DMS153 treated with DMSO at 0.1 percent for 48 hours (cell line): Measurements from ENCODE around the gene SHISA5.
"Not testable (repeated sequence)": the region's sequence is repeated elsewhere in the genome, so short reads cannot be mapped to it uniquely, and the experiment has no call there.

Experiments used
- DNase-seq: peaks from one replicate; lab custom pipeline; 2025; ENCODE audit not compliant: unreplicated experiment; lab: John Stamatoyannopoulos, UW

The SHISA5 gene

GRCh38 chr3:48478626-48479555, 25.1 kb downstream of the SHISA5 start:
- no peak for DNase-seq

GRCh38 chr3:48477959-48478520, 25.9 kb downstream of the SHISA5 start:
- no peak for DNase-seq

GRCh38 chr3:48476426-48477053, 27.4 kb downstream of the SHISA5 start:
- no peak for DNase-seq

- DNase-seq = no peak
These were observed 28.8 kb downstream of the SHISA5 start for GRCh38 chr3:48475188-48475587.

GRCh38 chr3:48474619-48475018, 29.4 kb downstream of the SHISA5 start:
- DNase-seq = no peak

- DNase-seq = not testable (repeated sequence)
These were observed 29.9 kb downstream of the SHISA5 start for GRCh38 chr3:48474031-48474430.

GRCh38 chr3:48473617-48473952, 30.4 kb downstream of the SHISA5 start:
- no peak for DNase-seq

GRCh38 chr3:48472923-48473616, 30.9 kb downstream of the SHISA5 start:
- DNase-seq = peak; percentile 18

GRCh38 chr3:48472673-48472922, 31.4 kb downstream of the SHISA5 start:
- DNase-seq = no peak

- DNase-seq = no peak
These were observed 33.7 kb downstream of the SHISA5 start for GRCh38 chr3:48470286-48470685.

GRCh38 chr3:48469046-48469915, 34.7 kb downstream of the SHISA5 start:
- no peak for DNase-seq

GRCh38 chr3:48468329-48468731, 35.6 kb downstream of the SHISA5 start:
- no peak for DNase-seq

- DNase-seq = no peak
These were observed 36.3 kb downstream of the SHISA5 start for GRCh38 chr3:48467473-48468267.

GRCh38 chr3:48467110-48467454, 36.9 kb downstream of the SHISA5 start:
- DNase-seq = no peak

GRCh38 chr3:48466386-48467109, 37.4 kb downstream of the SHISA5 start:
- DNase-seq = peak; percentile 1

- peak; percentile 44 for DNase-seq
These were observed 38.2 kb downstream of the SHISA5 start for GRCh38 chr3:48465531-48466378.

GRCh38 chr3:48465237-48465530, 38.8 kb downstream of the SHISA5 start:
- no peak for DNase-seq

- no peak for DNase-seq
These were observed 39.2 kb downstream of the SHISA5 start for GRCh38 chr3:48464713-48465221.

- no peak for DNase-seq
These were observed 40.3 kb downstream of the SHISA5 start for GRCh38 chr3:48463703-48464102.
